GM19438 (cell line): Measurements from ENCODE around the gene C1R.

Experiments used
- ATAC-seq: cut with Tn5 transposase; IDR thresholded peaks from one replicate; pipeline ENCODE4 v1.9.1; 2021; ENCODE audit warnings: low read depth; ENCODE audit not compliant: unreplicated experiment

Gene C1R

DNA sequence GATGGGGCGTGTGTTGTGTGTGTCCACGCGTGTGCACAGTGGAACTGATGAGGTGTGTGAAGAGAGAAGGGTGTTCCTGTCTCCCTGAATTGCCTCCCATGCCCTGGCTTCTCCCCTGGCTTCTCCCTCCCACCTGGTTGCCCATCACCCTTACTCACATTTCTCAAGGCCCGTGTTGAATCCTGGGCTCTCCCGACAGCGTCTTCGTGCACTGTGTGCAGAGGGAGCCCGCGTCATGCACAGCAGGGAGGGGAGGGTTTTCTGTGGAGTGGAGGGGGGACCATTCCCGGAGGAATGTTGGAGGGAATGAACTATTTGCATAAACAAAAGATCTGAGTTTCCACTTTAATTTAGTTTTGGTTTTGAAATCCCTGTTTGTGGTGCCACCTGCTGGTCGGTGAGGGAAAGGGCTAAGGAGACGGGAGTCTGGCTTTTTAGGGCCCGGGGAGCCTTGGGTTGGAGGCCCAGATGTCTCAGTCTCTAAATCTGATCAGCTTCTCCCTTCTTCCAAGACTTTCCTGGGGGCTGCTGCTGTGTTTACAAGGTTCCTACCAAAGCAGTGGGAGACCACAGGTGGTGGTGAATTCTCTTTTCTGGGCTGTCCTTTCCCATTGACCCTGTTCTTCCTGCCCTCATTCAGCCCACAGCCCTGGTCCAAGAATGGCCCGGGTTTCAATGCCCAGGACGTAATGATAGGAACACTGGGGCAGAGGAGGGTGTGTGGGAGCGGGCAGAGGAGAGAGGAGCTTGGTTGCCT, at the start of gene C1R:
TSS of gene C1R (minus strand) at position 217 of the 757 bp plus-strand sequence. CDS start at position 160, 57 bp downstream.
- no peak for ATAC-seq

DNA sequence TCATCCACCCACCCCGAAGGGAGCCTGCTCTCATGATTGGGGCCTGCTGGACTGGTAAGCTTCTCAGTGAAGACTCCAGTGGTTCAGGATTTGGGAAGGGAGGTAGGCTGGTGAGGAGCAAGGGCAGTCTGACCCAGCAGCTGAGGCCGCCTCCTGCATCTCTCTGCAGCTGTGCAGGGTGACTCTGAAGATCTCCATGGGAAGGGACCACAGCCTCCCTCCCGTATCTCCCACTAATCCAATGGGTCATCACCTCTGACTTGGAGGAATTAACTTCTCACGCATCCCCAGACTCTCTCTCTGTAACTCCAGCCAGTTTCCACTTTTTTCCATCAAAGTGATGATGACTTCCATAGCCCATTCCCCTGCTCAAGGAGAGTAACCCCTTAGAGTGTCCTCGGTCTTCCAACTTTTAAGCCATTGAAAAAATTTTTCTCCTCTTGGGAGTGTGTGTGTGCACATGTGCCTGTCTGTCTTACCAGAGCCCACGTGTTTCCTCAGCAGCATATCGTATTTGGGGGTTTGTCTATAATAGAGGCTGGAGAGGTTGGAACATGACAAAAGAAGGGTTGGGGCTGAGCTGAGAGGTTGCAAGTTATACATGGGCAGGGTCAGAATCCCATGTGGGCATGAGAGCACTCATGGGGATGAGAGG, 49.2 kb upstream of the C1R start:
- no peak for ATAC-seq

DNA sequence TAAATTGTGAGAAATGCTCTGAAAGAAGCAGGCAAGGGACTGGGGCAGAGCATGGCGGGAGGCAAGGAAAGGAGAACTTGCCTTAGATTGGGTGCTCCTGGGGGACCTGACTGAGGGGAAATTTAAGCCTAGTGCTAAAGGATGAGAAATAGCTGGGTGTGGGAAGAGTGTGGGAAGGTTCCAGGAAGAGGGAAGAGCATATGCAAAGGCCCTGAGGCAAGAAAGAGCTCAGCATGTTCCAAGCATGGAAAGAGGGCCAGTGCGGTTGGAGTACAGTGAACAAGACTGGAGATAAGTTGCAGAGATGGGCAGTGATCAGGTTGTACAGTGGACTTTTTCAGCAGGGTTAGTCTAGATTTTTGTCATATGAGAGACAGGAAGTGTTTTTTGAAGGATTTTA, 47.0 kb upstream of the C1R start:
- no peak for ATAC-seq

DNA sequence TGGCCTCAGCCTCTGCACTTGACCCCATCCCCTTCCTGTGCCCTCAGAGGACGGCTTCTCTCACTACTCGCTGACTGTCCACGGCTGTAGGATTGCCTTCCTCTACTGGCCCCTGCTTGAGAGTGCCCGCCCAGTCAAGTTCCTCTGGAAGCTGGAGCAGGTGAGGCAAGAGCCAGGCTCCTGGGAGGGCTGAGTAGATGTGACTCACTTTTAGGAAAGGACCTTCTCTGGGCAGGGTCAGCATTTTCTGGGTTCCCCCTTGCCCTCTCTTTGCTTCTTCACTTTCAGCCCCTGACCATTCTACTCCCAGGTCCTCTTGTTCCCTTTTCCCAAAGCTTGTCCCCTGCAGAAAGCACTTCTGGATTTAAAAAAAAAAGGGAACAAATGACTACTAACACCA, 45.7 kb upstream of the C1R start:
- ATAC-seq: no peak

DNA sequence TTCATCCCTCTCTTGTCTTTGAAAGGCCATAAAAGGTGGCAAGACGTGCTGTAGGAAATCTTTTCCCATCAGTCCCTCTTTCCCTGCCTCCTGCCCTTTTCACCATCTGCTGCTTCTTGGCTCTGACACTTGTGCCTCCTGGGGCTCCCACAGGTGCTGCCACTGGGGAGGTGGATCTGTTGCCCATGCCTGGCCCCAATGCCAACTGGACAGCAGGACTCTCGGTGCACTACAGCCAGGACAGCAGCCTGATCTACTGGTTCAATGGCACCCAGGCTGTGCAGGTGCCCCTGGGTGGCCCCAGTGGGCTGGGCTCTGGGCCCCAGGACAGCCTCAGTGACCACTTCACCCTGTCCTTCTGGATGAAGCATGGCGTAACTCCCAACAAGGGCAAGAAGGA, 44.4 kb upstream of the C1R start:
- ATAC-seq: no peak

DNA sequence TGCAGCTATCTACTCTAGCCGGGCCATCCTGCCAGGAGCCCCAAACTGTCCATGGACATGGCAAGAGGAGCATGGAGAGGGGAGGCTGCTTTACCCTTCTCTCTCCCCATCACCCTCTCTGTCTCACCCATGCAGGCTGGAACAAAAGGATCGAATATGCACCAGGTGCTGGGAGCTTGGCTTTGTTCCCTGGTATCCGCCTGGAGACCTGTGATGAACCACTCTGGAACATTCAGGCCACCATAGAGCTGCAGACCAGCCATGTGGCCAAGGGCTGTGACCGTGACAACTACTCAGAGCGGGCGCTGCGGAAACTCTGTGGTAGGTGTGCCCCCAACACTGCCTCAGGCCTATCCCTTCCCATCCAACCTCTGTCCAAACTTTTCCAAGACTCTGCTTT, 43.8 kb upstream of the C1R start:
- ATAC-seq: no peak

DNA sequence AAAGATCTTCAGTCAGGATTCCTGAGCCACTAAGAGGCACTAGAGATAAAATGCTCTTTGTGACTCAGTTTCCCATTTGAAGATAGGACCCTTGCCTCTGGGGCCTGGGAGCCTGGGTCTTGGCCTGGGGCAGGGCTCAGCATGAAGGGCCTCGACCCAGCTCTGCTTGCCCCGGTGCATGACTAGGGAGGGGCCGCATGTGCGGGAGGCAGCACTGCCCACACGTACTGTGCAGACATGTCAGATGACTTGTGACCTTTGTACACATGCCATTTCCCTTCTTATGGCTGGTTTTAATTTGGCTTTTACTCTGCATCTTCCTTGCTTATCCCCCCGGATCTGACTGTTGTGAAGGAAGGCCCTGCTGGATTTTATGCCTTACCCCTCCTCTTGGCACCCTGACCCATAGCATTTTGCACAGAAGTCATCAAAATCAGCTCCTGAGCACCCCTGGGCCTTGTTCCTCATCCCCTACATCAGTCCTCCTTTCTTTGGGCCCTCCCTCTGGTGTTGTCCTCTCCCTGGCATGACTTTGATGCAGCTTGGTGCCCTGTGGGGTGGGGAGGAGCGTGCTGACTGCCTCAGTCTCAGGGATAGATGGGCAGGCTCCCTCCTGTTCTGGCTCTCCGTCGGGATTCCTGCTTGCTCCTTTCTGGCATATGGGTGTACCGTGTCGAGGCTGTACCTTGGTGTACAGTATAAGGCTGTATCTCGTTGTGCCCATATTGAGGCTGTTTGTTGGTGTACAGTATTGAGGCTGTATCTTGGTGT, 42.3 kb upstream of the C1R start:
- no peak for ATAC-seq

DNA sequence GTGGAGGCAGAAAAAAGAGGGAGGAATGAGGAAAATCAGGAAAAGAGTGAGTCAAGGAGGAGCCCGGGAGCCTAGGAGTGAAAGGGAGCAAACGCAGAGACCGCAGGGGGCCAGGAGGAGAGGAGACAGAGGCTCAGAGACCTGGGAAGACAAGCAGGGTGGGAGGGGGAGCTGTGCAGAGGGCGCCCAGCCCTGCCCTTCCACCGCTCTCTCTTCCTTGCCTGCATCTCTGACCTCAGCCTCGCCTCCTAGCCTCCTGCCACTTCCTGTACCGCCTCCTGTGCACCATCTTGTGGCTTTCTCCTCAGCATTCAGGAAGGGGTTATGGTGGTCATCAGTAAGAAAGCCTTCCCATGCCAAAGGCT, 39.2 kb upstream of the C1R start:
- ATAC-seq: no peak

DNA sequence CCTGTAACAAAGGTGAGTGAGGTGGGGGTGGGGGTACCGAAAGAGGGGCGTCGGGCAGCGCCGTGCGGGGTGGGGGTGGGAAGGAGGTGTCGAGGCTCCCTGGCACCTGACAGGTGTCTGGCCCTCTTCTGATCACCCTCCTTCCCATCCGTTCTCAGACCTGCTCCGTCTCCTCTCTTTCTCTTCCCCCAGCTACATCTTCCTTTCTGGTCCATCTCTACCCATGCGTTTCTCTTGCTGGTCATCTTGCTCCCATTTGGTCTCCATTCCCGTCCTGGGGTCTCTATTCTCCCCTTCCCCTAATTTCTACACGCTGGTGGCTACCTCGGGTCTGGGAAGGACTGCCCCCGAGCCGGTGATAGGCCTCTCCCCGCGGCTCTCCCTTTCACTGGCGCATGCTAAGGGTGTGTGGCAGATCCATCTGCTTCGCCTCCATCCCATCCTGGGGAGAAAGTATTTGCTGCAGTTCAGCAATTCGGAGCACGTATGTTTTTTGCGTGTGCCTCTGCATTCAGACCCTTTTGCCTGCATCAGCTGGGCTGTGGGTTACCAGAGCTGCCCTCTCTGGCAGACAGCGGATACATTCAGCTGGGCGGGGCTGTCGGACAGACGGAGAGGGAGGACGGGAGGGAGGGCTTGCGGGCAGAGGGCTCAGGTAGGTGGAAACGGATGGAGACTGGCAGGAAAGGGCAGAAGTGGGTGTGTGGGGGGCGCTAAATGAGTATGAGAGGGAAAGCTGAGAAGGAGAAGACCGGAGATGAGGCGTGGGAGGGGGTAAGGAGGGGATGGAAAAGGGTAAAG, 38.7 kb upstream of the C1R start:
- no peak for ATAC-seq

DNA sequence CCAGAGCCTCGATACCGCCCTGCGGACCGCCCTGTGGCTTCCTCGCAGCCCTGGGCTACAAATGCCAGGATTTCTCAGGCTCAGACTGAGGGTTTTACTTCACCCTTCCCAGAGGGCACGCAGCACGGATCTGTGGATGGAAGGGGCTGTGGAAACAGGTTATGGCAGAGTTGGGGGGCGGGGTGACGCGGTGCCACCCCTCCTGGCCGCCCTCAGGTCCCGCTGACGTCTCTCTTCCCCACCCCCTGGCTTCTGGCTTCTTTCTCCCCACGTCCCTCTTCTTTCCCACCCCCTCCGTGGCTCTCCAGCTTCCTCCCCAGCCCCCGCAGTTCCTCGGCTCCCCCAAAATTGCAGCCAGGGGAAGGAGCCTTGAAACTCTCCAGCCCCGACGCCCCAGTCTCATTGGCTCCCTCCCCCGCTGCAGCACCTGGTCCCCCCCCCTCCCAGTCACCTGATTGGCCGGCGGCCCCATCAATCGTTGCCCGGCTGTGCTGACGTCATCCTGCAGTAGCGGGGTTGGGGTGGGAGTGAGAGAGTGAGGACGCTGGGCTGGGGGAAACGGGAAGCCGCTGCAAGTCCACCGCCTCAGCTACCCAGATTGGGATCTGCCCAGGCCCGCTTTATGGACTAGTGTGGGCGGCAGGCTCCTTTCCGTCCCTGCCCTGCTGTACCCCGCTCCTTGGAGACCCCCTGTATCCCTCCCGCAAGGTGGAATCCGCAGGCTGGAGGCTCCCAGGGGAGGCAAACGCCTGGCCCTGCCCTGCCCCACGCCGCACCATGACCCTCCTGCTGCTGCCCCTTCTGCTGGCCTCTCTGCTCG, 37.8 kb upstream of the C1R start, which contains the start of gene CLSTN3:
TSS of gene CLSTN3 (plus strand) at position 500 of the 820 bp plus-strand sequence. CDS start at position 778, 278 bp downstream.
- peak; percentile 81 for ATAC-seq

DNA sequence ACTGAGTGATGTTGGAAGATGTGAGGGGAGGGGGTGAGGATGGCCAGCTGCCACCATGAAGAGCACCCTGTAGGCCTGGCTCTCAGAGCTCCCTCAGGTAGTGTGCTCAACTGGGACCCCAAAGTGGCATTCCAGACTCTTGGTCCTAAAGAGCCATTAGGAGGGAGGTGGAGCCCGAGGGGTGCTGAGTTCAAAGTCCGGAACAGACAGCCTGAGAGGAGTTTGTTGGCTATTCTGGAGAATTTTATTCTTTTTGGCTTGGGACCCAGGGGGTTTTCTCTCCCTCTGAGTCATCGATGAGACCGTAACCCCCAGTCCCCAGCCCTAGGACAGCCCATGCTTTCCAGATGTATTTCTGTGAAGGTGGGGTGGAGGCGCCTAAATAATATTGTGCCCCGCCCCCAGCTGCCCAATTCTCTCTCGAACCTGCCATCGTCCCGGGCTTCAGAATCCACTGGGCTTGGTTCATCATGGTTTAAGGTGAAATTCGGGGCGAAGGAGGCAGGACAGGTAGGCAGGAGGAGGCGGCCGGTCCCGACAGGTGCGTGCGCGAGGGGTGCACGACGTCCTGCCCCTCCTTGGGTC, 37.1 kb upstream of the C1R start:
- no peak for ATAC-seq

DNA sequence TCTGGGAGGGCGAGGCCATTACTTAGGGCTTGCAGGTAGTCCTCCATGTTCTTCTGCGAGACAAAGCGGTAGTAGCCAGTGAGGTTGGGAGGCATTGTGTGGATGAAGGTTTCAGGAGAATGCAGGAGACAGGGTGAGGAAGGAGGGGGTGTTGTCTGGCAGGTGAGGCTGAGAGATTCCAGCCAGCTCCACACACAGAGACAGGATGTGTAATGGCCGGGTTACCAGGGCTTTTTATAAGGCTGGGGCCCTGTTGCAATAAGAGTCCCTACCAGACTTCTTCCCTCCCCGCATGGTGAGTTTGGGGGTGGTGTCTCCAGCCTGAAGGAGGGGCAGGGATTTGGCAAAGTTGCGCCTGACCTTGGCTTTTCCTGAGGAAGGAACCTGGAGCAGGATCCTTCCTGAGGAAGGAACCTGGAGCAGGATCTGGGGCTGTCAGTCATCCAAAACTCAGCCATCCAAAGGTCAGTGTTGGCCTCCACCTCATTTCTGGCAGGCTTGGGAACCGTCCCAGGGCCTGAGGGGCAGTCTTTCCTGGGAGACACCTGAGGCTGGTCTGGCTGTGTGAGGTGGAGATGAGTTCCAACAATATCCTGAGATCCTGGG, 36.5 kb upstream of the C1R start, which contains the start of gene RBP5:
TSS of gene RBP5 (minus strand) at position 209 of the 606 bp plus-strand sequence. CDS start at position 95, 114 bp downstream.
- ATAC-seq: no peak

DNA sequence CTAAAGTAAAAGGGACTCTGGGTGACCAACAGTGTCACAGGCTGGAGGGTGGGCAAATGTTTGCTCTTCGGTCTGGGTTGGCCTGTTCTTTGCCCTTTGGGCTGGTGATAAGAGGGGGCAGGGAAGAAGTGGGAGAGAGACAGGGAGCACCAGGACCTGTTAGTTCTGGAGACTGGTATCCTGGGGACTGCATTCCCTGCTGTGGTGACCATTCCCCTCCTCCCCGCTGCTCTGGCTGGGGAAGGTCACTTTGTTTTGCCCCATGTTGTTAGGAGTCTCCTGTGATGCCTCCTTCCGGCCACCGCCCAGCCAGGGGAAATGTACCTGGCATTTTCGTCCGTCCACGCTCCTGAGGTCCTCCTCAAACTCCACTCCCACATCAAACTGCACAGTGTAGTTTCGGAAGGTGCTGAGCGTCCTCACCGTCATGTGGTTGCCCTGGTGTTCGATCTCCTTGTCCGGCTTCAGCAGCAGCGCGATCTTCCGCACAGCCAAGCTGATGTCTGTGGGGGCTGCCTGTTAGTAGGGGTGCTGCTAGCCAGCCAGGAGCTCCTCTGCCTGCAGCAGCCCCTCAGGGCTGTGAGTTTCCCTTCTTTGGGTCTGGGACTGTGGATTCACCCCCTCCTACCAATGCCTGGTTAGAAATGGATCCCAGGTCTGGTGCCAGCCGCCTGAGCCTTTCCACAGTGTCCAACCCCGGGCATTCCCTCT, 35.8 kb upstream of the C1R start:
- no peak for ATAC-seq

DNA sequence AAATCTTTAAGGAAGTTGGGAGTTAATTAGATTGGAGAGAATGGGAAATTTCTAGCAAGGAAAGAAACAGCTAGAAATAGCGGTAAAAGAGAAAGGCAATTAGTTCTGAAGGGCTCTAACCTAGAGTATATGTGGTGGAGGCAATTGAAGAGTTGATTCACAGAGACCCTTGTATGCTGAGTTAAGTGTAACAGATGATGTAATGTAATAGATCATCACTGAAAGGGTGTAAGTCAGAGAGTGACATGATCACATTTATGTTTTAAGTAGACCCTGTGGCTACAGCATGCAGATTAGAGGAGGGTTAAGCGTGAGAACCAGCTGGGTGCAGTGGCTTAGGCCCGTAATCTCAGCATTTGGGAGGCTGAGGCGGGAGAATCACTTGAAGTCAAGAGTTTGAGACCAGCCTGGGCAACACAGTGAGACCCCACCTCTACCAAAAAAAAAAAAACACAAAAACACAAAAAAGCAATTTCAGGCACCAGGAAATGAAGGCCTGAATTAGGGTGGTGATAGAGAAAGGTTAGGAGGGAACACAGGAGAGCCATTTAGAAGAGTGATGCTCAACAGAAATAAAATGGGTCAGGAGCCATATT, 33.5 kb upstream of the C1R start:
- no peak for ATAC-seq

DNA sequence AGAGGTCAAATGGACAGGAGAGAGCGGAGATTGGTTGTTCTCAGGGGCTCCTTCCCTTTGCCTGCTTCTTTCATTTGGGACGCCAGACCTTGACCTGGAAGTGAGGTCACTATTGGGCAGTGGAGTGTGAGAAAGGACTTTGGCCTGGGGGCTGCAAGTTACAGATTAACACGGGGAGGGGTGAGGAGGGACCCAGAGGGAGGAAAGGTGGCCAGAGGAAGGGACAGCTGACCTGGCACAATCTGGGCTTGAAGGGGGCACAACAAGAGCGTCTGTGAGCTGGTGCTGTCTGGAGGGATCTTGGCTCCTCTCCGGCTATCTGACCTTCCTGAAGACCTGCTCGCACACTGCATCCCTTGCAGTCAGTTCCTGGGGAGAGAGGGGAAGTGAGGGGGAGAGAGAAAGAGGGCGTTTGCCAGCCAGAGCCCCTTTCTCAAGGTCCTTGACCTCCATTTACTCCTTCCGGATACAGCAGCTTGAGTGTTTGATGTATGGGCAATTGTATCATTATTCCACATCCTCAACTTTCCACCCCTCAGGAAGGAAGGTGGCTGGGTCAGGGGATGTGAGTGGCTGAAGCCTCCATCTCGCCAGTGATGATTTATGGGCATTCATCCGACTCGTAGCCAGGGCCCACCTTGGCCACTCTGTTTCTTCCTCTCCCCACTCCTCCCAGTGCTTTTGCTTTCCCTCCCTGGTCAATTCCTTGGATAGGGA, 31.7 kb upstream of the C1R start:
- no peak for ATAC-seq

DNA sequence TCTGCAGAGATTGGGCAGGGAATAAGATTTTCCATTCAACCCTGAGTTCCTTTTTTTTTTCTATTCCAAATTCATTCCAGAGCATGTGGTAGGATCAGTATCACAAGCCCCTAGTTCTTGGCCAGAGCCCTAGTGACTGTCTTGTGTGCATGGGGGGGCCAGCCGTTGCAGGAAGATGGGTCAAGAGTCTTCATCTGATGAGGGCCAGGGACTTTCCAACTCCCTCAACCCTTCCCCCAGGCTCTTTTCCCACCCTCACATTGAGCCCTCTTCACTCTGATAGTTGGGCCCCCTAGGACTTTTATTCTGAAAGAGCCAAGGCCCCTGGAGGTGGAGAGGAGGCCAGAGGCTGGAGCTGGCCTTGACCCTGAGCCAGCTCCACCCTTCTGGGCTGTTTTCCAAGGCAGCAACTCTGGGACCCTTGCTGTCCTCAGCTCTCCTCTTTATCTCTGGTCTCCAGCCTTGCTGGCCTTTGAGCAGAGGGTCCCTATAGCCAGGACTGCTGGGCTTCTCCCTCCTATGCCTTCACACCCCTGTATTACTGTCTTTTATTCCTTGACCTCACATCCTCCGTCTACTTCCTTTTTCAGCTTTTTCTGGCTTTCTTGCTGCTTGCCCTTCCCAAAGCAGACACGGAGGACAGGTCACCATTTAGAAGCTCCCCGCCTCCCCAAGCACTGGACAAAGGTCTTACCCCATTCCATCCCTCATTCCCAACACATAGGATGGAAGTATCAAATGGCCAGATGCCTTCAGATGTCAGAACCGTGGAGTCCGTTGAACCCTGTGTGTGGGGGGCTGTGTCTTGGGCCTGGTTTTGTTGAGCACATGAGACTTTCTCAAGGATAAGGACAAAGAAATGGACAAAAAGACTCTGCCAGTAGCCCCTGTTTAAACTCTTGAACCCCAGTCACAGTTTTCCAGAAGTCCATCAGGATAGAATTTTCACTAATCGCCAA, 30.8 kb upstream of the C1R start:
- ATAC-seq: no peak
